GM18870 (cell line): Measurements from ENCODE around the gene ATP5F1D.

ENCODE experiments used
- ATAC-seq: cut with Tn5 transposase; IDR thresholded peaks from one replicate; pipeline ENCODE4 v1.9.1; 2021; ENCODE audit warnings: moderate library complexity; ENCODE audit not compliant: unreplicated experiment

Gene ATP5F1D

GRCh38 chr19:1280636-1281568 is 39.4 kb downstream of the ATP5F1D start:
- ATAC-seq = no peak

DNA sequence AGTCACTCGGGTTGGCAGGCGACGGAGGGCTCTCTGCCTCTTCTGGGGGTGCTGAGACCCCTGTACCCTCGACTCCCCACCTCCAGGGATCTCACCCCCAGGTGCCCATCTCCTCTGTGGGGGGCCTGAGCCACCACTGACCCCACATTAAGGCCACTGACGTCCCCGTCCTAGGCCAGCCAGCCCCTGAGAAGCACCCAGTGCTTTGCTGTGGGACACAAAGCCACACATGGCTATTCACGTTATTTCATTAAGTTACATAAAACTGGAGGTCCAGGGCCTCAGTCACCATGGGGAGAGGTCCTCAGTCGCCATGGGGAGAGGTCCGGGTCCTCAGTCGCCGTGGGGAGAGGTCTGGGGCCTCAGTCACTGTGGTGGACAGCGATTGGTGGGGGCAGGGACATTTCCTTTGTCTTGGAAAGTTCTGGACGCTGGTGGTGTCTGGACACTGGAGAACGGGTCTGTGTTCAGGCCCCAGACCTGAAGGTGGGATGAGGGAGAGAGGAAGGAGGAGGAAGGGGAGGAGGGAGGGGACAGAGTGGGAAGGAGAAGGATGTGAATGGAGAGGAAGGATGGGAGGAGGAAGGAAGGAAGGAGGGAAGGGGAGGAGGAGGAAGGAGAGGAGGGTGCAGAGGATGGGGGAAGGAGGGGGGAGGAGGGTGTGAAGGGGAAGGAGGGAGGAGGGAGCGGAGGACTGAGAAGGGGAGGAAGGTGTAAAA is 40.2 kb downstream of the ATP5F1D start:
- no peak for ATAC-seq

- ATAC-seq = no peak
These were observed 41.1 kb downstream of the ATP5F1D start for GRCh38 chr19:1282588-1283206.

DNA sequence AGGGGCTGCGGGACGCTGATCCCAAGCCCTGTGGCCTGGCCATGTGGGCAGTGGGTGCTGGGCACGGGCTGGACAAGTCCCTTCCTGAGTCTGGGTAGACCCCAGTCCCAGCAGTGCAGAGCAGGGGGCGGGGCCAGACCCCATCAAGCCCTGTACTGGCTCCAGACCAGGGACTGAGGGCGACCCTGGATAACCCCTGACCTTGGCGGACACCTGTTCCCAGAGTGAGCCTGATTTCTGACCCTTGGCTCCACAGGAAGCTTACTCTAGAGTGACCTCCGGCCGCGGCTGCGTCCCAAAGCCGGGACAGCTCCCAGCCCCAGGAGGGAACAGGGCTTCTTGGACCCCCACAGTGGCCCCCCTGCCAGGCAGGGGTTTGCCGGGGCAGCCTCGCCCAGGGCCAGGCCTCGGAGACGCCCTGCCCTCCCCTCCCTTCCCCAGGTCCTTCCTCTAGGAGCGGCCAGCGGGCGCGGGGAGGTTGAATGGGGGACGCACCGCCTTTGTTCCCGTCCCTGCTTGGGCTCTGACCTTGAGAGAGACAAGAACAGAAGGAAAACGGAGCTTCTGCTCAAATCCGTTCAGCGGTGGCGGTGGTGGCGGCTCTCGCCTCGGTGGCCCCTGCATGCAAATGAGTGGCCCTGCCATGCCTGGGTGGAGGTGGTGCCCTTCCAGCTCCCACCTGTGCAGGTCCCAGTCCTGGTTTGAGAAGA is 41.8 kb downstream of the ATP5F1D start:
- no peak for ATAC-seq

GRCh38 chr19:1283917-1284292 is 42.4 kb downstream of the ATP5F1D start:
- no peak for ATAC-seq

GRCh38 chr19:1284293-1284978 is 42.9 kb downstream of the ATP5F1D start:
- no peak for ATAC-seq

GRCh38 chr19:1284979-1285736 is 43.6 kb downstream of the ATP5F1D start:
- no peak for ATAC-seq

GRCh38 chr19:1285737-1286360 is 44.3 kb downstream of the ATP5F1D start, which contains the start of gene EFNA2:
Gene EFNA2, plus strand, starts transcription at chr19:1285873. Its CDS starts 296 bp downstream, at chr19:1286169.
- no peak for ATAC-seq

GRCh38 chr19:1286487-1287353 is 45.2 kb downstream of the ATP5F1D start:
- ATAC-seq = no peak

DNA sequence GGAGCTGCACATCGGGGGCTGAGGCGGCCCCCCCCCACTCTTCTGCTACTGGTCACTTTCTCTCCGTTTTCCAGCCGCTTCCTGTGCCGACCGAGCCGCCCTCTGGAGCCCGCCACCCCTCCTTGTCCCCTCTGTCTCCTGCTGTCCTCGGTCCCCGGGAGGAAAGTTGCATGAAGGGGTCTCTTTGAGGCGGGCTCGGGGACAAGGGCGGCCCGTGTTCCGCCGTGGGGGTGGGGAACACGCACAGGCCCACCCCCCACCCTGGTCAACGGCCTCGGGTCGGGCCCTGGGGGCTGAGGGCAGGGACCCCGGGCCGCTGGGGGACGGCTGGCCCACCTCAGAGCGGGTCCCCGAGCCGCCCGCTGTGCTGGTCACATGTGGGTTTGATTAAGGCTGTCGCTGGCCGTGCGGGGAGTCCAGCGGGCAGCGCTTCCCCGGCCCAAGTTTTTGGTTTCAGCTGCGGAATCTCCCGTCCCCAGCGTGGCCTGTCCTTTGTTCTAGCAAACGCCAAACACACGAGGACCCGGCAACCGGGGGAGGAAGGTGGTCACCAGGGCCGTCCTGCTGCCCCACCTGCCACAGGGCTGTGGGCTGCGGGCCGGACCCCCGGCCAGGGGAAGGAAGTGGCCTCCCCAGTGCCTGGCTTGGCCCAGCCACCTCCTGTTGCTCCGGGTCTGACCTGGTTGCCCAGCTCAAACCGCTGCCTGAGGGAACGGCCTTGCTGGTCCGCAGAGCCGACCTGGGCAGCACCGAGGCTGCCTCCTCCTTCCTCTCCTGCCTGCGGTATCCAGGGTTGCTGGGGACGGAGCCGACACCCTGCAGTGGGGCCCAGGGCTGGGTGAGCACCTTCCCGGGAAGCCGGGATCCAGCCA is 46.0 kb downstream of the ATP5F1D start:
- no peak for ATAC-seq

- no peak for ATAC-seq
These were observed 46.7 kb downstream of the ATP5F1D start for GRCh38 chr19:1288226-1288612.

GRCh38 chr19:1288833-1289685 is 47.5 kb downstream of the ATP5F1D start:
- no peak for ATAC-seq

GRCh38 chr19:1289686-1290025 is 48.1 kb downstream of the ATP5F1D start:
- no peak for ATAC-seq

DNA sequence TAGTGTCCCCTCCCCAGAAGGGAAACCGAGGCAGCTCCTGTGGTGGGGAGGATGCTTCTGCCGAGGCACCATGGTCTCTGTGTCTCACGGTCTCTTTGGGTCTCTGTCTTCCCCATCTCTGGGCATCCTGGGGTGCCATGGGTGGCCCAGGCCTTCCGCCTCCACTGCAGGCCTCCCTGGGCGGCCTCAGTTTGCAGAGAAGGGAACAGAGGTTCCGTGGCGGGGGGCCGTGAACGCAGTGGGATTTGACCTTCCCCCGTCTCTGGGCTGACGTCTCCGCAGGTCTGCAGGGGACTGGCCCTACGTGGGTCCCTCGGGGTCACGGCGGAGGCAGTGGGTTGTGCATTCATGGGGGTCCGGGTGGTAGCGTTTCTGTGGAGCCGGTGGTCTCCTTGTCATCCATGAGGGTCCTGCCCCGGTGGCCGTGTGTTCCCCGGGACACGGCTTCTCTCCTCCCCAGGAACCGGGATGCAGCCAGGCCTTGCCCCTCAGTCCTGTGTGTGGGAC is 48.7 kb downstream of the ATP5F1D start:
- no peak for ATAC-seq

DNA sequence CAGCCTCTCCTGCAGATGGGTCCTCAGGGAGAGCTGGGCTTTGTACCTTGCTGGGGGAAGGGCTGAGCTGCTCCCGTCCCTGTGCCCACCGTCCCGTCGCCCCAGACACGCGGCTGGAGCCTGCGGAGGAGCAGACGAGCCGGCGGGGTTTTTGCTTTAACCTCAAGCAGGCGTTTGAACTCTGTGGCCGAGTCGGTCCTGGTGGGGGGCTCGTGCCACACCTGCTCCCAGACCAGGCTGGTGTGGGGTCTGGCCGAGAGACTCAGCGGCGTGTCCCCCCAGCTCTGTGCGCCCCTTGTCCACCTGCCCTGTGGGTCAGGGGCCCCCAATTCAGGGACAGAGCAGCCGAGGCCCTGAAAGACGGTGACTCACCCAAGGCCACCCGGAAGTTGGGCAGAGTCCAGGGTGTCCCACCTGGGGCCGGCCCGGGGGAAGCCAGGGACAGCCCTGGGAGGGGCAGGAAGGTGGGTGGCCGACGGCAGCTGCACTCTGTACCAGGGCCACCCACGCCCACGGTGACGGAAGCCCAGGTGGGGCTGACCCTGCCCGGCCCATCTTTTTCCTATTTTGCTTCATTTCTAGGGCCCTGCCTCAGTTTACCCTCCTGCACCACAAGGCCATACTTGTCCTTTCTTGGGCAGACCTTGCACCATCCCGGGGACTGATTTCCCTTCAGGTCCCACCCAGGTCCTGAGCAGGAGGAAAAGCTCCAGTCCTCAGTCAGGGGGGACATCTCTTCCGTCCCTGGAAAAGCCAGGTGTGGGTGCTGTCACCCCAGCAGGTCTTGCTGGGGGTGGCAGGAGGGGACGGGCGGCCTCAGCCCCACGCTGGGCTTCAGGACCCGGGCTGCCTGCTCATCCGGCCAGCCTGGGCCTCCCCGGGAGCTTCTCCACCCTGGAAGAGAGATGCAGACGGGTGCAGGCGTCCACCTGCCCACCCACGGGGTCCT is 49.4 kb downstream of the ATP5F1D start:
- no peak for ATAC-seq
